ENCODE data around the gene COL4A2. TPM values are rescaled to one million over a fixed set of nuclear protein-coding genes. Genes with fewer than 3 reads are reported as not detected.
A peak's percentile ranks its signal among the peaks of the same experiment; 100 is the strongest.
"Not testable (repeated sequence)": the region's sequence is repeated elsewhere in the genome, so short reads cannot be mapped to it uniquely, and the experiment has no call there.

COL4A2 gene
- total RNA-seq, 1 donor from 2014 or later = 1,556 TPM

- H3K27me3 Mint-ChIP-seq (ENCODE audit: unreplicated experiment) = peaks cover 21% of the 10 kb centered on the region
- TF ChIP-seq, protein P1, sequence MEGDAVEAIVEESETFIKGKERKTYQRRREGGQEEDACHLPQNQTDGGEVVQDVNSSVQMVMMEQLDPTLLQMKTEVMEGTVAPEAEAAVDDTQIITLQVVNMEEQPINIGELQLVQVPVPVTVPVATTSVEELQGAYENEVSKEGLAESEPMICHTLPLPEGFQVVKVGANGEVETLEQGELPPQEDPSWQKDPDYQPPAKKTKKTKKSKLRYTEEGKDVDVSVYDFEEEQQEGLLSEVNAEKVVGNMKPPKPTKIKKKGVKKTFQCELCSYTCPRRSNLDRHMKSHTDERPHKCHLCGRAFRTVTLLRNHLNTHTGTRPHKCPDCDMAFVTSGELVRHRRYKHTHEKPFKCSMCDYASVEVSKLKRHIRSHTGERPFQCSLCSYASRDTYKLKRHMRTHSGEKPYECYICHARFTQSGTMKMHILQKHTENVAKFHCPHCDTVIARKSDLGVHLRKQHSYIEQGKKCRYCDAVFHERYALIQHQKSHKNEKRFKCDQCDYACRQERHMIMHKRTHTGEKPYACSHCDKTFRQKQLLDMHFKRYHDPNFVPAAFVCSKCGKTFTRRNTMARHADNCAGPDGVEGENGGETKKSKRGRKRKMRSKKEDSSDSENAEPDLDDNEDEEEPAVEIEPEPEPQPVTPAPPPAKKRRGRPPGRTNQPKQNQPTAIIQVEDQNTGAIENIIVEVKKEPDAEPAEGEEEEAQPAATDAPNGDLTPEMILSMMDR (IDR thresholded peaks at IDR 0.05; ENCODE audit: unreplicated experiment) = no peak
- H3K27ac Mint-ChIP-seq (ENCODE audit: unreplicated experiment) = peak overlapping the region; percentile 61
- H3K9me3 Mint-ChIP-seq (ENCODE audit: unreplicated experiment) = no peaks in the 10 kb centered on the region
- H3K4me3 Mint-ChIP-seq (ENCODE audit: unreplicated experiment) = no peak overlapping the region
- peaks cover 6% of the 10 kb centered on the region for H3K4me1 Mint-ChIP-seq (ENCODE audit: unreplicated experiment)
- peaks cover 75% of the 10 kb centered on the region for H3K36me3 Mint-ChIP-seq (ENCODE audit: low read depth, unreplicated experiment)
- DNase-seq (ENCODE audit: low spot score) = no peak
These were observed 179.1 kb downstream of the COL4A2 start for GRCh38 chr13:110486061-110486715.

GRCh38 chr13:110486880-110487279, 179.8 kb downstream of the COL4A2 start:
- Mint-ChIP-seq H3K27ac (ENCODE audit: unreplicated experiment) (peak overlapping the region; percentile 30), H3K36me3 (ENCODE audit: low read depth, unreplicated experiment) (peaks cover 78% of the 10 kb centered on the region), H3K27me3 (ENCODE audit: unreplicated experiment) (peaks cover 18% of the 10 kb centered on the region)
- H3K9me3 Mint-ChIP-seq (ENCODE audit: unreplicated experiment); H3K4me3 Mint-ChIP-seq (ENCODE audit: unreplicated experiment); H3K4me1 Mint-ChIP-seq (ENCODE audit: unreplicated experiment); DNase-seq (ENCODE audit: low spot score): not testable (repeated sequence)

GRCh38 chr13:110490009-110490770, 183.1 kb downstream of the COL4A2 start:
- Mint-ChIP-seq H3K9me3 (ENCODE audit: unreplicated experiment) (no peaks in the 10 kb centered on the region), H3K27me3 (ENCODE audit: unreplicated experiment) (peaks cover 8% of the 10 kb centered on the region), H3K36me3 (ENCODE audit: low read depth, unreplicated experiment) (peaks cover 74% of the 10 kb centered on the region), H3K27ac (ENCODE audit: unreplicated experiment) (peak overlapping the region; percentile 57), H3K4me1 (ENCODE audit: unreplicated experiment) (peaks cover 6% of the 10 kb centered on the region), H3K4me3 (ENCODE audit: unreplicated experiment) (peak overlapping the region; percentile 65)
- TF ChIP-seq, protein P1 (IDR thresholded peaks at IDR 0.05; ENCODE audit: unreplicated experiment) = no peak
- DNase-seq (ENCODE audit: low spot score) = no peak

- Mint-ChIP-seq H3K27ac (ENCODE audit: unreplicated experiment) (no peak overlapping the region), H3K4me1 (ENCODE audit: unreplicated experiment) (peaks cover 2% of the 10 kb centered on the region), H3K27me3 (ENCODE audit: unreplicated experiment) (peaks cover 8% of the 10 kb centered on the region), H3K36me3 (ENCODE audit: low read depth, unreplicated experiment) (peaks cover 71% of the 10 kb centered on the region), H3K9me3 (ENCODE audit: unreplicated experiment) (no peaks in the 10 kb centered on the region), H3K4me3 (ENCODE audit: unreplicated experiment) (peak overlapping the region; percentile 56)
- TF ChIP-seq, protein P1 (IDR thresholded peaks at IDR 0.05; ENCODE audit: unreplicated experiment) = no peak
- DNase-seq (ENCODE audit: low spot score) = no peak
These were observed 185.0 kb downstream of the COL4A2 start for GRCh38 chr13:110491869-110492678.
